SK-N-MC (cell line): ENCODE measurements around the gene VASH1.

ENCODE experiments used
- DNase-seq: peaks from one replicate; pipeline ENCODE4 v3.0.0-alpha.2; 2011; ENCODE audit warnings: low read depth, low spot score
- H3K27ac ChIP-seq: fragments of 200-600 bp; sonication (generic); 2 replicates; pipeline ENCODE4 v1.5.1; 2016; ENCODE audit warnings: mixed run types
- H3K36me3 ChIP-seq: fragments of 200-600 bp; sonication (generic); 2 replicates; pipeline ENCODE4 v1.6.1; 2017; ENCODE audit warnings: antibody characterized with exemption, low read length, mixed read lengths; ENCODE audit not compliant: insufficient read depth
- H3K4me3 ChIP-seq: fragments of 200-600 bp; sonication (generic); 2 replicates; pipeline ENCODE4 v1.5.1; 2016
- H3K9ac ChIP-seq: fragments of 200-600 bp; sonication (generic); 2 replicates; pipeline ENCODE4 v1.8.0; 2017; ENCODE audit warnings: mixed run types, mixed read lengths; ENCODE audit not compliant: insufficient read length
- H3K9me3 ChIP-seq: fragments of 200-600 bp; sonication (generic); 2 replicates; pipeline ENCODE4 v1.6.1; 2017; ENCODE audit warnings: low read depth, mild to moderate bottlenecking, antibody characterized with exemption, low read length, moderate library complexity, mixed read lengths
- EZH2 ChIP-seq: fragments of 200-600 bp; sonication (generic); IDR thresholded peaks from one replicate; pipeline ENCODE4 v1.6.1; 2017; ENCODE audit warnings: antibody characterized with exemption
- FOXP2 ChIP-seq: optimal IDR thresholded peaks from 2 replicates; pipeline ENCODE3; 2011; ENCODE audit warnings: mild to moderate bottlenecking, moderate library complexity; ENCODE audit not compliant: insufficient read depth; ENCODE audit errors: extremely low read length, control extremely low read depth
- POLR2AphosphoS5 ChIP-seq: IDR thresholded peaks from 2 replicates; pipeline ENCODE4 v1.6.1; 2012; ENCODE audit warnings: mild to moderate bottlenecking, low read depth, low read length, borderline replicate concordance

The VASH1 gene

GRCh38 chr14:76767681-76768656 is 6.7 kb downstream of the VASH1 start:
- H3K9ac ChIP-seq = no peak overlapping the region

GRCh38 chr14:76768671-76769500 is 7.6 kb downstream of the VASH1 start:
- Histone ChIP-seq H3K9me3 (no peaks in the 10 kb centered on the region), H3K27ac (no peak overlapping the region), H3K4me3 (no peak overlapping the region), H3K36me3 (no peaks in the 10 kb centered on the region), H3K9ac (no peak overlapping the region)
- DNase-seq = no peak
- TF ChIP-seq EZH2 = no peak
- TF ChIP-seq POLR2AphosphoS5 = no peak
- TF ChIP-seq FOXP2 = no peak

More at GRCh38 chr14:76767681-76768656, 6.7 kb downstream of the VASH1 start:
- Histone ChIP-seq H3K27ac (no peak overlapping the region), H3K9me3 (no peaks in the 10 kb centered on the region), H3K4me3 (no peak overlapping the region), H3K36me3 (no peaks in the 10 kb centered on the region)
- DNase-seq = no peak
- TF ChIP-seq EZH2 (no peak), POLR2AphosphoS5 (peak; percentile 29; the same call in 1 of the 2 replicates)

- Histone ChIP-seq H3K9me3 (no peaks in the 10 kb centered on the region), H3K36me3 (no peaks in the 10 kb centered on the region), H3K4me3 (no peak overlapping the region), H3K9ac (no peak overlapping the region), H3K27ac (no peak overlapping the region)
- no peak for DNase-seq
- TF ChIP-seq EZH2 (no peak), POLR2AphosphoS5 (no peak), FOXP2 (no peak)
Measured at GRCh38 chr14:76769636-76770292, 8.5 kb downstream of the VASH1 start.

- no peak overlapping the region for H3K9ac ChIP-seq
- no peak for TF ChIP-seq FOXP2
- no peak for TF ChIP-seq EZH2
- TF ChIP-seq POLR2AphosphoS5 = no peak
- no peak overlapping the region for H3K4me3 ChIP-seq
- H3K36me3 ChIP-seq = no peaks in the 10 kb centered on the region
- no peaks in the 10 kb centered on the region for H3K9me3 ChIP-seq
- no peak overlapping the region for H3K27ac ChIP-seq
- DNase-seq = no peak
Measured at GRCh38 chr14:76770521-76771436, 9.5 kb downstream of the VASH1 start.

- Histone ChIP-seq H3K4me3 (no peak overlapping the region), H3K9me3 (no peaks in the 10 kb centered on the region), H3K9ac (no peak overlapping the region), H3K36me3 (no peaks in the 10 kb centered on the region), H3K27ac (no peak overlapping the region)
- DNase-seq = no peak
- TF ChIP-seq FOXP2 = no peak
- TF ChIP-seq POLR2AphosphoS5 = no peak
- no peak for TF ChIP-seq EZH2
Measured at GRCh38 chr14:76771437-76771980, 10.2 kb downstream of the VASH1 start.

GRCh38 chr14:76772300-76773187 is 11.3 kb downstream of the VASH1 start:
- no peaks in the 10 kb centered on the region for H3K9me3 ChIP-seq
- no peak for TF ChIP-seq POLR2AphosphoS5
- TF ChIP-seq FOXP2 = no peak
- H3K4me3 ChIP-seq = no peak overlapping the region
- H3K9ac ChIP-seq = no peak overlapping the region
- no peak overlapping the region for H3K27ac ChIP-seq
- DNase-seq = no peak
- no peaks in the 10 kb centered on the region for H3K36me3 ChIP-seq
